Epithelial cell of proximal tubule (primary cell): ENCODE results near the gene CIROP. TPM values are rescaled to one million over a fixed set of nuclear protein-coding genes. Genes with fewer than 3 reads are reported as not detected.

Source experiments
- DNase-seq: peaks from one replicate; pipeline ENCODE4 v3.0.0-alpha.2; 2011; ENCODE audit warnings: low read depth
- H3K4me3 ChIP-seq: 2 replicates; pipeline ENCODE4 v1.5.1; 2011; ENCODE audit warnings: low read depth, mild to moderate bottlenecking, low read length
- CTCF ChIP-seq: conservative IDR thresholded peaks from 2 replicates; pipeline ENCODE4 v1.5.1; 2012; ENCODE audit warnings: low read depth, mild to moderate bottlenecking, low read length
- total RNA-seq: library from RNA; depleted of rRNA; stranded (reverse); fragments of >200 nt; gene quantifications from 2 replicates; pipeline ENCODE4 v1.2.3, GENCODE V29; 2015

Gene CIROP
- total RNA-seq, 1 donor from 2014 or later = not detected

GRCh38 chr14:23086565-23086964 lies 18.2 kb downstream of the CIROP start:
- H3K4me3 ChIP-seq = no peak overlapping the region
- TF ChIP-seq CTCF = no peak
- no peak for DNase-seq

GRCh38 chr14:23085458-23085857 lies 19.3 kb downstream of the CIROP start:
- TF ChIP-seq CTCF = no peak
- no peak for DNase-seq

GRCh38 chr14:23080474-23080873 lies 24.3 kb downstream of the CIROP start:
- H3K4me3 ChIP-seq = no peak overlapping the region
- no peak for TF ChIP-seq CTCF
- DNase-seq = no peak

More at GRCh38 chr14:23085458-23085857, 19.3 kb downstream of the CIROP start:
- no peak overlapping the region for H3K4me3 ChIP-seq

- TF ChIP-seq CTCF = no peak
- no peak overlapping the region for H3K4me3 ChIP-seq
- no peak for DNase-seq
Measured at GRCh38 chr14:23079716-23080115, 25.1 kb downstream of the CIROP start.

- peak; percentile 2 for TF ChIP-seq CTCF
- no peak overlapping the region for H3K4me3 ChIP-seq
- DNase-seq = peak; percentile 93
Measured at GRCh38 chr14:23078692-23079116, 26.1 kb downstream of the CIROP start.

- no peak for DNase-seq
- TF ChIP-seq CTCF = no peak
- H3K4me3 ChIP-seq = no peak overlapping the region
Measured at GRCh38 chr14:23077962-23078361, 26.8 kb downstream of the CIROP start.

GRCh38 chr14:23076785-23077408 lies 27.9 kb downstream of the CIROP start:
- TF ChIP-seq CTCF = peak; percentile 74
- no peak for DNase-seq
- no peak overlapping the region for H3K4me3 ChIP-seq
